IMR-90 (cell line): ENCODE results near the gene BRINP3. TPM values are rescaled to one million over a fixed set of nuclear protein-coding genes. Genes with fewer than 3 reads are reported as not detected.

ENCODE experiments used
- ATAC-seq: fragments of 200-7000 bp; cut with Tn5 transposase; 2 replicates; pipeline ENCODE4 v1.9.1; 2020; ENCODE audit warnings: low read depth, mild to moderate bottlenecking, moderate library complexity
- BruUV-seq: library from RNA; stranded (reverse); fragments of 400-500 nt; replicated peaks from 2 replicates; lab custom pipeline; 2021; lab: Mats Ljungman, UMichigan
- CTCF ChIA-PET: fragments of 300-600 bp; formaldehyde crosslinking; extraction: SDS; loops from one replicate; lab custom pipeline; 2021; ENCODE audit warnings: antibody characterized with exemption; lab: Yijun Ruan, JAX
- POLR2A ChIA-PET: fragments of 300-600 bp; sonication (Branson Sonifier 250); formaldehyde crosslinking; loops from one replicate; lab custom pipeline; 2022; ENCODE audit warnings: antibody characterized with exemption; ENCODE audit not compliant: unreplicated experiment; lab: Charles Lee
- DNase-seq: peaks from one replicate; pipeline ENCODE4 v3.0.0; 2013
- H2AFZ ChIP-seq: replicated peaks from 2 replicates; pipeline ENCODE3; 2013; ENCODE audit warnings: low read length, mild to moderate bottlenecking; ENCODE audit not compliant: poor library complexity
- H2AK5ac ChIP-seq: 2 replicates; pipeline ENCODE4 v1.6.1; 2013; ENCODE audit warnings: low read depth, low read length, inconsistent platforms
- H2AK9ac ChIP-seq: replicated peaks from 2 replicates; pipeline ENCODE3; 2013; ENCODE audit warnings: mild to moderate bottlenecking, low read depth, low read length, moderate library complexity; ENCODE audit not compliant: poor library complexity
- H2BK120ac ChIP-seq: 2 replicates; pipeline ENCODE4 v1.6.1; 2013; ENCODE audit warnings: low read depth, low read length, inconsistent platforms
- H2BK15ac ChIP-seq: 3 replicates; pipeline ENCODE4 v1.6.1; 2013; ENCODE audit warnings: low read depth, low read length, inconsistent platforms
- H2BK20ac ChIP-seq: 2 replicates; pipeline ENCODE4 v1.6.1; 2013; ENCODE audit warnings: low read depth, mild to moderate bottlenecking, inconsistent platforms, low read length, moderate library complexity
- H2BK5ac ChIP-seq: 2 replicates; pipeline ENCODE4 v1.6.1; 2013; ENCODE audit warnings: mild to moderate bottlenecking, low read depth, low read length, inconsistent platforms; ENCODE audit not compliant: poor library complexity, severe bottlenecking
- H3K14ac ChIP-seq: replicated peaks from 2 replicates; pipeline ENCODE4 v1.6.1; 2013; ENCODE audit warnings: low read depth, low read length, inconsistent platforms
- H3K18ac ChIP-seq: 2 replicates; pipeline ENCODE4 v1.6.1; 2013; ENCODE audit warnings: low read depth, low read length, control low read depth
- H3K23ac ChIP-seq: 2 replicates; pipeline ENCODE4 v1.6.1; 2013; ENCODE audit warnings: low read depth, low read length, inconsistent platforms
- H3K27ac ChIP-seq: 2 replicates; pipeline ENCODE4 v1.5.1; 2013; ENCODE audit warnings: mild to moderate bottlenecking, control low read depth, low read length; ENCODE audit not compliant: insufficient read depth
- H3K27me3 ChIP-seq: 2 replicates; pipeline ENCODE4 v1.6.1; 2013; ENCODE audit warnings: low read length; ENCODE audit not compliant: control insufficient read depth, insufficient read depth
- H3K36me3 ChIP-seq: 2 replicates; pipeline ENCODE4 v1.6.1; 2013; ENCODE audit warnings: low read length, mixed read lengths; ENCODE audit not compliant: control insufficient read depth, insufficient read depth
- H3K4ac ChIP-seq: 2 replicates; pipeline ENCODE4 v1.6.1; 2013; ENCODE audit warnings: low read depth, low read length, inconsistent platforms
- H3K4me1 ChIP-seq: 2 replicates; pipeline ENCODE4 v1.6.1; 2013; ENCODE audit warnings: low read length, mixed read lengths; ENCODE audit not compliant: control insufficient read depth, insufficient read depth
- H3K4me2 ChIP-seq: 2 replicates; pipeline ENCODE4 v1.6.1; 2013; ENCODE audit warnings: low read depth, mild to moderate bottlenecking, control low read depth, low read length, moderate library complexity
- H3K4me3 ChIP-seq: 2 replicates; pipeline ENCODE4 v1.5.1; 2013; ENCODE audit warnings: low read depth, mild to moderate bottlenecking, control low read depth, low read length, moderate library complexity; ENCODE audit not compliant: insufficient read depth
- H3K56ac ChIP-seq: 2 replicates; pipeline ENCODE4 v1.6.1; 2013; ENCODE audit warnings: low read length, inconsistent platforms; ENCODE audit not compliant: insufficient read depth; ENCODE audit errors: extremely low read depth
- H3K79me1 ChIP-seq, 2 experiments: 2 replicates each; pipeline ENCODE4 v1.6.1; 2013; ENCODE audit warnings: low read length in 2 of 2, inconsistent platforms in 1 of 2, low read depth in 1 of 2
- H3K9ac ChIP-seq: 2 replicates; pipeline ENCODE4 v1.6.1; 2013; ENCODE audit warnings: low read depth, low read length, control low read depth
- H3K9me1 ChIP-seq: 2 replicates; pipeline ENCODE4 v1.6.1; 2013; ENCODE audit warnings: low read length, inconsistent platforms; ENCODE audit not compliant: insufficient read depth
- H3K9me3 ChIP-seq: 2 replicates; pipeline ENCODE4 v1.6.1; 2013; ENCODE audit warnings: low read length; ENCODE audit not compliant: control insufficient read depth, insufficient read depth
- H4K20me1 ChIP-seq: 2 replicates; pipeline ENCODE4 v1.6.1; 2013; ENCODE audit warnings: low read length, inconsistent platforms; ENCODE audit not compliant: insufficient read depth
- H4K5ac ChIP-seq: 2 replicates; pipeline ENCODE4 v1.6.1; 2013; ENCODE audit warnings: mild to moderate bottlenecking, low read depth, low read length, control low read depth
- H4K8ac ChIP-seq, 2 experiments: 2 replicates each; pipeline ENCODE4 v1.6.1; 2013; ENCODE audit warnings: low read depth in 2 of 2, low read length in 2 of 2, control low read depth in 1 of 2, inconsistent platforms in 1 of 2
- H4K91ac ChIP-seq: 2 replicates; pipeline ENCODE4 v1.6.1; 2013; ENCODE audit warnings: low read depth, low read length, inconsistent platforms; ENCODE audit not compliant: insufficient read depth
- MAFK ChIP-seq: IDR thresholded peaks from 2 replicates; pipeline ENCODE4 v1.6.1; 2012; ENCODE audit warnings: low read depth, low read length, improper control_type of control experiment
- RAD21 ChIP-seq: IDR thresholded peaks from 2 replicates; pipeline ENCODE4 v1.6.1; 2012; ENCODE audit warnings: low read length, improper control_type of control experiment
- RCOR1 ChIP-seq: IDR thresholded peaks from 2 replicates; pipeline ENCODE4 v1.6.1; 2012; ENCODE audit warnings: mild to moderate bottlenecking, low read length, improper control_type of control experiment; ENCODE audit not compliant: insufficient replicate concordance
- SMC3 ChIP-seq: fragments of 150-350 bp; IDR thresholded peaks from 2 replicates; pipeline ENCODE4 v1.6.1; 2016; ENCODE audit warnings: low read depth, mild to moderate bottlenecking, antibody characterized with exemption, low read length, moderate library complexity
- WGBS, 2 experiments: methylation state at CpG; one replicate each; pipeline versions ENCODE4 v1.1.5 to v1.1.7; 2013; ENCODE audit warnings: missing lambda C conversion rate in 2 of 2; ENCODE audit not compliant: insufficient read length in 1 of 2; ENCODE audit errors: extremely low coverage in 2 of 2; 5-methylcytosine and 5-hydroxymethylcytosine counted together
- dilution Hi-C: fragments of 300-500 bp; cut with HindIII; formaldehyde crosslinking; loops from one replicate; pipeline ENCODE4 v1.14.3; 2018; ENCODE audit warnings: low sequenced_read_pairs; ENCODE audit not compliant: unreplicated experiment
- in situ Hi-C: fragments of 300-500 bp; cut with MboI; formaldehyde crosslinking; loops from 3 replicates; pipeline ENCODE4 v1.14.3; 2019; ENCODE audit warnings: low sequenced_read_pairs, inconsistent platforms, mixed read lengths
- intact Hi-C: fragments of 100-400 bp; cut with micrococcal nuclease; formaldehyde crosslinking; loops from 2 replicates; pipeline ENCODE4 v1.10.0; 2022
- polyA plus RNA-seq, 3 experiments: library from polyadenylated mRNA; depleted of rRNA; stranded (reverse); fragments of >200 nt; gene quantifications; 2 replicates each; pipeline ENCODE4 v1.2.3, GENCODE V29; 2012; ENCODE audit warnings: low replicate concordance in 1 of 3
- total RNA-seq: library from RNA; depleted of rRNA; stranded (reverse); fragments of >200 nt; gene quantifications from 2 replicates; pipeline ENCODE4 v1.2.3, GENCODE V29; 2012

Gene BRINP3
- total and polyA plus RNA-seq, 2 of the 4 experiments (the other 2 are of a cell fraction): 0.15 to 0.36 TPM

- H3K9me1 ChIP-seq: no peaks in the 10 kb centered on the region
- no peaks in the 10 kb centered on the region for H3K79me1 ChIP-seq
- H3K18ac ChIP-seq: no peak overlapping the region
- BruUV-seq: no TSS peak
- H2AFZ ChIP-seq: no peak overlapping the region
- no peak overlapping the region for H2BK5ac ChIP-seq
- no peak overlapping the region for H2AK5ac ChIP-seq
- H3K4ac ChIP-seq: no peak overlapping the region
- H3K27ac ChIP-seq: no peak overlapping the region
- H3K36me3 ChIP-seq: no peaks in the 10 kb centered on the region
- no peak overlapping the region for H3K23ac ChIP-seq
- no peak overlapping the region for H2BK20ac ChIP-seq
- DNase-seq (no peak), ATAC-seq (no peak)
- no peak overlapping the region for H2BK15ac ChIP-seq
- H3K27me3 ChIP-seq: no peaks in the 10 kb centered on the region
- H2AK9ac ChIP-seq: no peak overlapping the region
- H3K4me1 ChIP-seq: no peaks in the 10 kb centered on the region
- H2BK120ac ChIP-seq: no peak overlapping the region
- no peak overlapping the region for H3K4me3 ChIP-seq
- no peak overlapping the region for H3K14ac ChIP-seq
- H3K4me2 ChIP-seq: no peak overlapping the region
- TF ChIP-seq SMC3 (no peak), RCOR1 (no peak), MAFK (no peak), RAD21 (no peak)
- H3K56ac ChIP-seq: no peak overlapping the region
- WGBS, 2 experiments: no CpG with 5 or more reads among the region's 1 CpG
- in situ Hi-C loops (no loop called here), intact Hi-C loops (no loop called here), dilution Hi-C loops (no loop called here)
- CTCF ChIA-PET: no interaction called here
- POLR2A ChIA-PET: no interaction called here
- no peaks in the 10 kb centered on the region for H3K9me3 ChIP-seq
- no peak overlapping the region for H4K8ac ChIP-seq
- H4K20me1 ChIP-seq: no peaks in the 10 kb centered on the region
- no peak overlapping the region for H3K9ac ChIP-seq
- no peak overlapping the region for H4K91ac ChIP-seq
- H4K5ac ChIP-seq: no peak overlapping the region
These were observed 348.3 kb downstream of the BRINP3 start for GRCh38 chr1:190129366-190129765.
